A549 treated with ZK216348 at 1 μM for 4 hours (cell line): Measurements from ENCODE around the gene DPPA3. TPM values are rescaled to one million over a fixed set of nuclear protein-coding genes. Genes with fewer than 3 reads are reported as not detected.

Source experiments
- total RNA-seq: library from RNA; stranded (reverse); fragments of 200-300 nt; extraction: Qiagen RNA extraction; gene quantifications from 5 replicates; pipeline ENCODE4 v1.2.3, GENCODE V29; 2022; ENCODE audit warnings: low read depth

The DPPA3 gene
- not detected in 5 replicates for total RNA-seq

GRCh38 chr12:7711133-7711532 lies at the start of gene DPPA3:
Gene DPPA3 (plus strand): TSS chr12:7711433. CDS start chr12:7711571, 138 bp downstream.

GRCh38 chr12:7695566-7696197 lies 15.6 kb upstream of the DPPA3 start, which contains the start of gene GDF3:
Gene GDF3 (minus strand): TSS chr12:7695775. CDS start chr12:7695728, 47 bp downstream.

GRCh38 chr12:7747246-7747645 lies 36.0 kb downstream of the DPPA3 start, which contains the start of gene CLEC4C:
Gene CLEC4C (minus strand): TSS chr12:7747375. CDS start chr12:7747348, 27 bp downstream.

Other genes with a start within 250 kb of the DPPA3 start
- gene CD163, start 207.7 kb upstream of the DPPA3 start, total RNA-seq, result not detected in 5 replicates
- gene APOBEC1, start 45.5 kb upstream of the DPPA3 start, total RNA-seq, result not detected in 5 replicates
- gene GDF3, start 15.7 kb upstream of the DPPA3 start, total RNA-seq, result not detected in 5 replicates
- not detected in 5 replicates for gene CLEC4C, start 35.9 kb downstream of the DPPA3 start, total RNA-seq
- not detected in 5 replicates for gene NANOGNB, start 53.8 kb downstream of the DPPA3 start, total RNA-seq
- not detected in 5 replicates for gene NANOG, start 78.0 kb downstream of the DPPA3 start, total RNA-seq
- gene SLC2A14, start 161.5 kb downstream of the DPPA3 start, total RNA-seq, result 0.12 to 0.14 TPM (median 0.13 TPM) in 3 of 5 replicates, not detected in the others
- 2.5 to 4.5 TPM (median 3.4 TPM) in 5 replicates for gene SLC2A3, start 224.8 kb downstream of the DPPA3 start, total RNA-seq